Upper lobe of right lung (tissue), 1 donor: ENCODE results near the gene RRP1B. TPM values are rescaled to one million over a fixed set of nuclear protein-coding genes. Genes with fewer than 3 reads are reported as not detected.

Source experiments
- ATAC-seq: fragments of 200-7000 bp; cut with Tn5 transposase; one replicate; pipeline ENCODE4 v1.9.1; 2020; ENCODE audit warnings: mild to moderate bottlenecking, moderate library complexity
- DNase-seq: peaks from one replicate; pipeline ENCODE4 v3.0.0-alpha.2; 2020
- H3K27ac ChIP-seq: fragments of 200-600 bp; one replicate; pipeline ENCODE4 v1.8.0; 2022
- H3K27me3 ChIP-seq: fragments of 200-600 bp; one replicate; pipeline ENCODE4 v1.8.0; 2022; ENCODE audit warnings: mild to moderate bottlenecking
- H3K36me3 ChIP-seq: fragments of 200-600 bp; one replicate; pipeline ENCODE4 v1.8.0; 2022
- H3K4me1 ChIP-seq: fragments of 200-600 bp; one replicate; pipeline ENCODE4 v1.8.0; 2022
- H3K4me3 ChIP-seq: fragments of 200-600 bp; one replicate; pipeline ENCODE4 v1.8.0; 2022; ENCODE audit warnings: mild to moderate bottlenecking
- H3K9me3 ChIP-seq: fragments of 200-600 bp; one replicate; pipeline ENCODE4 v1.8.0; 2022
- CTCF ChIP-seq: fragments of 200-600 bp; IDR thresholded peaks from one replicate; pipeline ENCODE4 v1.8.0; 2022; ENCODE audit warnings: antibody characterized with exemption
- intact Hi-C: fragments of 100-400 bp; cut with DNase I; formaldehyde crosslinking; loops from one replicate; pipeline ENCODE4 v1.11.0; 2022
- total RNA-seq: library from RNA; stranded (reverse); fragmentation: NEBNext Ultra II Directional; extraction: Animal tissue kit (Norgen Biotek cat#: 25700); gene quantifications from one replicate; pipeline ENCODE4 v1.2.1, GENCODE V29; 2021
- donor health status: DM: no; HTN: yes; CAD: no; lungs with severe emphysema.

Gene RRP1B
- total RNA-seq, 1 donor from 2014 or later: 18.4 TPM

DNA sequence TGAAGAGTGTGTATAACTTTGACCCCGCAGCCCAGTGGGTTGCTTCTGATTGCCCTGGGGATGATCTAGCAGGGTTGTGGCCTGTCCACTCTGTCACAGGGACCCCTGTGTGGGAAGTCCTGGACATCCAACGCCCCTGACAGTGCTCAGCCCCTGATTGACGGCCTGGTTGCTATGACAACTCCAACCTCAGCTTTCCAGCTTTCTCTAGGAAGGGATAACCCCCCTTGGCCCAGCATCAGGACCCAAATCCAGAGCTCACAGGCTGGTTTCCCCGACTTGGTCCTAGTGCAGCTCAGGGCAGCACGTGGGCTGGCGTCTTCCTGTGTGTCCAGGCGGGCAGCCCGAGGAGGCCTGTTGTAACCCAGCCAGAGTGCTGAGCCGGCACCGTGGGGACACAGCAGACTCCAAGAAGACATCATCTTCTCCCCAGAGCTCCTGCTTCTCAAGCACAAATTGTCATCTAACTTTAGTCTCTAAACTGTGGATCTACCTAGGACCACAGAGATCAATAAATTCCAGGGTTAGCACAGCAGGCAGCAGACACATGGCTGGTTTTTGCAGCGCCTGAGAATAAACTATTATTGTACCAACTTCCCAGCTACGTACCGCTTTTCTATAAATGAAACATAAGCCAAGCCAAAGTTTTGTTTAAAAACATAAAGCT, 40.7 kb downstream of the RRP1B start:
- no peak for DNase-seq
- Histone ChIP-seq H3K4me1 (peaks cover 10% of the 10 kb centered on the region), H3K27ac (no peak overlapping the region)

GRCh38 chr21:43701936-43702784, 42.8 kb downstream of the RRP1B start:
- DNase-seq: no peak
- H3K4me3 ChIP-seq: no peak overlapping the region
- no peaks in the 10 kb centered on the region for H3K9me3 ChIP-seq
- intact Hi-C loops: no loop called here
- no peaks in the 10 kb centered on the region for H3K36me3 ChIP-seq
- TF ChIP-seq CTCF: no peak
- no peaks in the 10 kb centered on the region for H3K27me3 ChIP-seq
- H3K4me1 ChIP-seq: peaks cover 10% of the 10 kb centered on the region
- ATAC-seq: no peak
- H3K27ac ChIP-seq: no peak overlapping the region

More for the DNA sequence above, 40.7 kb downstream of the RRP1B start:
- Histone ChIP-seq H3K27me3 (no peaks in the 10 kb centered on the region), H3K9me3 (no peaks in the 10 kb centered on the region), H3K36me3 (no peaks in the 10 kb centered on the region), H3K4me3 (no peak overlapping the region)
- TF ChIP-seq CTCF: no peak
- intact Hi-C loops: no loop called here
- ATAC-seq: no peak

DNA sequence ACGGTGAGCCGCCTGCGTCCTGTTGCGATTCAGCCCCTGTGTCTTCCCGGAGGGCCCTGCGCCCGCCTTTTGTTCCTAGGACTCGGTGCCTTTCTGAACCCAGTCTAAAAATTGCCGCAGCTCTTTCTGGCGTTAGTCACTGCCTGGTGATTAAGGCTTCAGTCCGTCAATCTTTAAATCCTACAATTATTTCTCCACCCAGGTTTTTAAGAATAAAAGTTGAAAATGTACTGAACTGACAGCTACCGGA, 43.4 kb downstream of the RRP1B start:
- Histone ChIP-seq H3K27ac (no peak overlapping the region), H3K27me3 (no peaks in the 10 kb centered on the region), H3K9me3 (no peaks in the 10 kb centered on the region), H3K4me1 (peaks cover 10% of the 10 kb centered on the region), H3K36me3 (no peaks in the 10 kb centered on the region), H3K4me3 (no peak overlapping the region)
- intact Hi-C loops: no loop called here
- no peak for DNase-seq
- ATAC-seq: no peak
- TF ChIP-seq CTCF: no peak

- DNase-seq (no peak), ATAC-seq (peak; percentile 51)
- Histone ChIP-seq H3K36me3 (no peaks in the 10 kb centered on the region), H3K9me3 (no peaks in the 10 kb centered on the region), H3K27ac (no peak overlapping the region), H3K4me3 (no peak overlapping the region), H3K4me1 (peaks cover 10% of the 10 kb centered on the region), H3K27me3 (no peaks in the 10 kb centered on the region)
- TF ChIP-seq CTCF: no peak
- intact Hi-C loops: no loop called here
Measured at GRCh38 chr21:43703035-43703880, 43.9 kb downstream of the RRP1B start.

DNA sequence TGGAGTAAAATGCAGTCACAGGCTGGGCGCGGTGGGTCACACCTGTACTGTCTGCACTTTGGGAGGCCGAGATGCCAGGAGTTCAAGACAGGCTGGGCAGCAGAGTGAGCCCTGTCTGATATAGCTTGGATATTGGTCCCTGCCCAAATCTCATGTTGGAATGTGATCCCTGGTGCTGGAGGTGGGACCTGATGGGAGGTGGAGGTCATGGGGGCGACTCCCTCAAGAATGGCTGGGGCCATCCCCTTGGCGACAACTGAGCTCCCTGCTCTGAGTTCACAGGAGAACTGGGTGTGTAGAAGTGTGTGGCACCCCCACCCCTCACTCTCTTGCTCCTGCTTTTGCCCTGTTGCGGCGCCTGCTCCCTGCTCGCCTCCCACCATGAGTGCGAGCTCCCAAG, 48.1 kb downstream of the RRP1B start:
- no peak for TF ChIP-seq CTCF
- H3K27me3 ChIP-seq: no peaks in the 10 kb centered on the region
- H3K9me3 ChIP-seq: no peaks in the 10 kb centered on the region
- H3K36me3 ChIP-seq: no peaks in the 10 kb centered on the region
- no peak for DNase-seq
- ATAC-seq: no peak
- peaks cover 10% of the 10 kb centered on the region for H3K4me1 ChIP-seq
- intact Hi-C loops: no loop called here
- no peak overlapping the region for H3K4me3 ChIP-seq
- H3K27ac ChIP-seq: no peak overlapping the region
